DMS53 treated with DMSO at 0.1 percent for 48 hours (cell line): ENCODE results near the gene GBF1.
"Not testable (repeated sequence)": the region's sequence is repeated elsewhere in the genome, so short reads cannot be mapped to it uniquely, and the experiment has no call there.

Experiments used
- DNase-seq: peaks from one replicate; lab custom pipeline; 2025; ENCODE audit not compliant: unreplicated experiment; lab: John Stamatoyannopoulos, UW

The GBF1 gene

GRCh38 chr10:102302611-102303010 is 57.3 kb downstream of the GBF1 start:
- no peak for DNase-seq

DNA sequence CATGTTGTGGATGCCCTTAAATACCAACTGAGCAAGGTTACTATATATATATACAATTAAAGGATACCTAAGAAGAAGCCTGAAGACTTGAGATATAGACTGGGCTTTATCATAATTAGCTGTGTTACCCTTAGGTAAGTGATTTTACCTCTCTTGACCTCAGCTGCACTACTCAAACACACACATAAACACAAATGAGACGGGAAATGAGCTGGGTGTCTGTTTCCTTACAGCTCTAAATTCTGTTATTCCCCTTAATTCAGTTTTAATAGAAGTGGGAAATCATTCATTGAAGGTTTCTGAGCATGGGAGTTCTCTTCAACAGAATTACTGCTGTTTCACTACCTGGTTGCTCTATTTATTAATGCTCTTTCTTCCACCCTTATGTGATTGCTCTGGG is 60.7 kb downstream of the GBF1 start:
- DNase-seq: no peak

DNA sequence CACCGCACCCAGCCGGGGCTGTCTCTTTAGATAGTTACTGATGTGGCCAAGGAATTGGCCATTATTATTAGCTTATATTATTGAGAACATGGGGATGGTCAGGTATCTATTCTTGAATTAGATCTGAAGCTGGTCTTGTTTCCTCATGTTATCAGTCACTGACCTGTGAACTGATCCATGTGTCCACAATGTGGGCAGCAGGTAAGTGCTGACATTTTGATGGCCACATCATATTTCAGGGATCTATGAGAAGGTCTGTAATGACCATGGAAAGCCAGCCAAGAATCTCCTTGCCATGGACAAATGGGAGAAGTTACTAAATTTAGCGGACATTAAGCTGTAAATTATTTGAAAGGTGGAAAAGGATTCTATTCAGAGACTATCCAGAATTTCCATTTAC is 61.4 kb downstream of the GBF1 start:
- DNase-seq: no peak

DNA sequence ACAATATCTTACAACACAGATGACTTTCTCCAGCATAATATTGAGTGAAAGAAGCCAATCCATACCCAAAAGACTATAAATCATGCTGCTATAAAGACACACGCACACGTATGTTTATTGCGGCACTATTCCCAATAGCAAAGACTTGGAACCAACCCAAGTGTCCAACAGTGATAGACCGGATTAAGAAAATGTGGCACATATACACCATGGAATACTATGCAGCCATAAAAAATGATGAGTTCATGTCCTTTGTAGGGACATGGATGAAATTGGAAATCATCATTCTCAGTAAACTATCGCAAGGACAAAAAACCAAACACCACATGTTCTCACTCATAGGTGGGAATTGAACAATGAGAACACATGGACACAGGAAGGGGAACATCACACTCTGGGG is 63.0 kb downstream of the GBF1 start:
- DNase-seq: not testable (repeated sequence)

DNA sequence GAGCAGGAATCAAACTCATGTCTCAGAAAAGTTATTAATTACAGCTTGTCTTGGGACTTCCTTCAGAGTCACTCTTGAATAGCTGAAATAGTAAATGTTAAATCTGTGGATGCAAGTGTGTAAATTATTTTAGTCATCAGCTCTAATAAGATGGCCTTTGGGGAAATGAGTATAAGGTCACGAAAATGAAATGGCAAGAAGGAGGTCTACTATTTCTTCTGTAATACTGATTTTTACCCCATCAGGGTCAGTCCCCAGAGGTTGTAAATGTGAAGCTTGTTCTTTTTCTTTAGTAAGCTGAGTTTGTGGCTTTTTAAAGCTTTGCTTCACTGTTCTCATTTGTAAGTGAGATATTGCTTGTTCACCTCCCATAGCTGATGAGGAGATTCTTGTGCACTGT is 63.9 kb downstream of the GBF1 start:
- no peak for DNase-seq

GRCh38 chr10:102309916-102310315 is 64.6 kb downstream of the GBF1 start:
- no peak for DNase-seq

GRCh38 chr10:102310361-102311024 is 65.2 kb downstream of the GBF1 start:
- DNase-seq: no peak

- no peak for DNase-seq
Measured at GRCh38 chr10:102311025-102311420, 65.7 kb downstream of the GBF1 start.

DNA sequence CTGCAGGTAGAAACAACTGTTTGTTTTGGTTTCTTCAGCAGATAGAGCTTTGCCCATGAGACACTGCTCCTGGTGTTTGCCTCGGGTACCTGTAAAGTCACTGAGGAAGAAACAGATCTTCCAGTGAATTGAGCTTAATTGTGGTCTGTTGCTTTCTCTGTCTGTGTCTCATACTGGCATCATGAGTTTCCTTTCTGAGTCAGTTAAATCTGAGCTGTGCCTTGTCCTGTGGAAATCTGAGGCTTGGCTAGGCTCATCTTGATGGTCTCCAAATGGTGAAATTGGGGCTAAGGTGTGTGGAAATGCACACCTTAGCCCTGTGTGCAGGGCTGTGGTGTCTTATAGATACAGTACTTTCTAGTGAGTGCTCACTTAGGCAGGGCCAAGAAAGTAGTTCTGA is 67.4 kb downstream of the GBF1 start:
- no peak for DNase-seq

- no peak for DNase-seq
Measured at GRCh38 chr10:102313221-102313896, 68.0 kb downstream of the GBF1 start.

DNA sequence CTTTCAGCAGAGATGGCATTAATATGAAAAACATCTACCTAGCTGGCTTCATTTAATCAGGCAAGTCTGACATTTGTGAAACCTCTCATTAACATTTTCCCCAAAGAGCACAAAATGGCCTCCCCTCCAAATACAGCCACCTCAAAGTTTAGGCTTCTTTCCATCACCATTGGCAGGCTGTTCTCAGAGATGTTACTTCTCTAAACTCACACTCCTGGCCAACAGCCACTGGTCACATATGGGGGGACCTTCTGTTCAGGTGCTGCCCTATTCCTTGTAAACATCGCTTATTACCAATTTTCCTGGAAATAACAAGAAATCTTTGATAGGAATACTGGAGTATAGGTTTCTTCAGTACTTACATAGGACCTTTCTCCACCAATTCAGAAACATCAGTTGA is 69.5 kb downstream of the GBF1 start:
- no peak for DNase-seq

DNA sequence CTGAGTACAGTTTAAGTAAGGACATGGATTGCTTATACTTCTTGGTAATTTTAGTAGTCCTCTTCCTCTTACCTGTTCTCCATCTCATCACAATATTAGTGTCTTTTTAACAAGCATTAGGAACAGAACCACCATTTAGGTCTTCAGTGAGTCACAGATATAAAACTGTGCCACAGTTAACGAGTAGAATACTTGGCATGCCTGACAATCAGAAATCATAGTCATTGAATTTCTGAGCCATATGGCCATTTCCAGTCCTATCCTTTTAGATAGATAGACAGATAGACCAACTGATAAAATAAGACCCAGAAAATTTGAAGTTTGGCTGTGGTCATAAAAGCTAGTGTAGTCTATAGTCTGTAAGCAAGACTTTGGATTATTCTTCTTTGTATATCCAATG is 71.1 kb downstream of the GBF1 start:
- DNase-seq: no peak

DNA sequence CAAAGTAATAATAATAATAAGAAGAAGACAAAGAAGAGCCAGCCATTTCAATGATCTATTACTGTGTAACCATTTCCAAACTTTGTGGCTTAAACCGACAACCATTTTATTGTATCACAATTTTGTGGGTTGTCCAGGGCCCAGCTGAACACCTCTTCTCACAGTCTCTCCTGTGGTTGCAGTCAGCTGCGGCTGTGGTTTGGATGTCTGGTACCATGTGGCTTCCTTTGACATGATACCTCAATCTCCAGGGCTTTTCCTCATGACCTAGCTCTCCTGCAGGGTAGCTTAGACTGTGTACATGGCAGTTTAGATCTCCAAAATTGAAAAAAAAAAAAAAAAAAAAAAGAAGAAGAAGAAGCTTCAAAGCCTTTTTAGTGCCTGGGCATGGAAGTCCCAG is 77.6 kb downstream of the GBF1 start:
- DNase-seq: no peak

DNA sequence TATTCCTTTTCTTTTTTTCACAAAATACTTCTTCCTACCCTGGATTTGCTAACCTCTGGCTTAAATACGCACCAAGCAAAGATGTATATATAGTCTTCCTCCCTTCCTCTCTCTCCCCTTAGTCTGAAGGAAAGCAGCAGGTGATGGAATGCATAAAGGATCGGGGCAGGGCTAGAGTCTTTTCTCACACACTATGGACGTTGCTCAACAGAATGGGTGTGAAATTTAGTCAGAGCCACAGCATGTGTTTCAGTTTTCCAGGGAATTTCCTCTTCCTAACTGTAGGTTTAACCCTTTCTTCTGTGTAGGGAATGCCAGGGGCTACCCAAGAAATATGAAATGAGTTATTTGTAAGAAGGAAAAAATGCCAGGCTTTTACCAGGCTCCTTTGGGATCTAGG is 78.7 kb downstream of the GBF1 start:
- no peak for DNase-seq

DNA sequence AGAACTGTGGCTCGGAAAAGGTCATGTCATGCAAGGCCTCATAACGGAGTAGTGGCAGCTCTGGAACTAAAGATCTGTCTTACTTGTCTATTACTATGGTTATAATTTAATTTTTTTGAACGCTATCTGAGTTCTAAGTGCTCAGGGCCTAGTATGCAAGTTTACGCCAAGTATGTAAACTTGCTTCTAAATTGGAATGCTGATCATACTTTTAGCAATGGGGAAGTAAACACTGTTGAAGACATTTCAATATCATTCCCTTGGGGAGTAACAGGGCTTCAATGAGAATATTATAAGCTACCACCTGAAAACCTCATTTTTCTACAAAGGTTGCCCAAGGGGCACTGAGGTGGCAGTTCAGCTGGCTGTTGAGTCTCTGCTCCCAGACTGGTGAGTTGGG is 80.7 kb downstream of the GBF1 start:
- no peak for DNase-seq

GRCh38 chr10:102327002-102327401 is 81.7 kb downstream of the GBF1 start:
- DNase-seq: no peak

DNA sequence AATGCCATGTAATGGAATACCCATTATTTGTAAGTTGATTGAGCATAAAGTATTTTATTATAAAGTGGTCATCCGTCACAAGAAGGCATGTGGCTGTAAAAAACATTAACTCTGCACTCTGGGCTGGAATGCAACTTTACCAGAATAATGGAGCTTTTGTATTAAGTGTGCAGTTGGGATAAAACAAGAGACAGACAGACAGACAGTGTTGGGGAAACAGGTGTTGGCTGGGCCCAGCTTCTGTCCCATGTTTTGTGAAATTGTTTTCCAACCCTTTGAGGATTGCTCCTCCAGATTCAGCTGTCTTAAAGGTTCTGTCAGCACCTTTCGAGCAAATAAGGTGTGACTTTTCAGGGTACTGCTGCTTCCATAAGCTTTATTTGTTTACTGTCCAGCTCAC is 82.3 kb downstream of the GBF1 start:
- no peak for DNase-seq

DNA sequence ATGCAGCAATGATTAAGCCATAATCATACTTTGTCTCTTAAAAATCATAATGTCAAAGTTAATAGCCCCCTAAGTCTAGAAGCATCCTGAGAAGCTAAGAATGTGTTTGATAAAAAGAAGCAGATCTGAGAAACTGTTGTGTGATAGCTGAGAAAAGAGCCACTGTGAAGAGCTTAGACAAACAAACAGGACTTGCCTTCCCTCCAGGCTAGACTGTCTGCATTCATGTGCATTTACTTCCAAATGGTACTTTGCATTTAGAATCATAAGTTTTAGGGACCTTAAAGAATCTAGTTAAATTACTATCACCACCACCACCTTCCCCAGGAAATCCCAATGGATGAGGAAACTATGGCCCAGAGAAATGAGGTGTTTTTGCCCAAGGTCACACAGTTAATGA is 87.4 kb downstream of the GBF1 start:
- DNase-seq: no peak

DNA sequence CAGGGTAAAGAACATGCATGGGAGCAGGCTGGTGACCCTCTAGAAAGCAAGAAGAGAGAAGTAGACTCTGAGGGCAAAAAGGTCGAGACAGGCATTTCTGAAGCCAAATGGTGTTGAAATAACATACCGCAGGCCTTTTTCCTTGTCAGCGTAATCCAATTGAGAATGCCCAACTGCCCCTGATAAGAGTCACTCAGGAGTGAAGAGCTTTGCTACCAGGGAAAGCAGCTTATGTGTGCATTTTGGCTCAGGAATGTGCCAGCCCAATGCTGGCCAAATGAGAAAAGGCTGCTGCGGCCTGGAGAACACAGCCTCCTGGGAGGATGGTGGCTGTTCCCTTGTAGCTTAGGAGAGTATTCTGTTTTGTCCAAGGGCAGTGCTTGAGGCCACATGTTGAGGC is 88.8 kb downstream of the GBF1 start:
- no peak for DNase-seq

DNA sequence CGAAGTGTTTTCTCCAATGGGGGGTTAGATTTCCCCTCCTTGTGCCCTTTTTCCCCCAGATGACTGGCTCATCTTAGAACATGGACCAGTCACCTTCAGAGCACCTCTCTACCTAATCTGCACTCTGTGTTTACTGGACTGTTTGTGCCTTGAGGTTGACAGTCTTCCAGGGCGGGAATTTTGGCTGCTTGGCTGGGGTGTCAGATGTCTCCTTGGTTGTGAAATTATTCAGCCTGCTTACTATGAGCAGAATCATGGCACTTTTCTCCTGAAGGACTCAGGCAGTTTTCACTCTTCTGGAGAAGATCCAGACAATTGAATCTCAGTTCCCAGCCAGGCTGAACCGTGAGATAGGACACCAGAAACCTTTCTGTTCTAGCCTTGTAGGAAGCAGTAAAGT is 89.9 kb downstream of the GBF1 start:
- no peak for DNase-seq

DNA sequence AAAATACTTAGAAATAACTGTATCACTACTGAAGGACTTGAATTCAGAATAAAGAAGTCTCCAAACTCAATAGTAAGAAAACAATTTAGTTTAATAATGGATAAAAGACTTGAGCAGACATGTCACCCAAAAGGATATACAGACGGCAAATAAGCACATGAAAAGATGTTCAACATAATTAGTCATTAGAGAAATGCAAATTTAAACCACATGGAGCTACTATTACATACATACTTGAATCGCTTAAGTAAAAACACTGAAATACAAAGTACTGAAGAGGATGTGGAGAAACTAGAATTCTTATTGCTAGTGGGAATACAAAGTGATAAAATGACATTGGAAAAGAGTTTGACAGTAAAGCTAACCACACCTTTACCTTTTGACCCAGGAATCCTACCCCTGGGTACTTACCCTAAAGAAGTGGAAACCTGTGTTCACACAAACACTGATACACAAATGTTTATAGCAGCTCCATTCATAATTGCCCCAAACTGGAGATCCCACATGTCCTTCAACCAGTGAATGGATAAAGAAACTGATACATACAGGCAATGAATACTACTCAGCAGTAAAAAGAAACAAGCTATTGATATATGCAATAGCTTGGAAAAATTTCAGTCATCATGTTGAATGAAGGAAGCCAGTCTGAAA is 95.8 kb downstream of the GBF1 start:
- no peak for DNase-seq

DNA sequence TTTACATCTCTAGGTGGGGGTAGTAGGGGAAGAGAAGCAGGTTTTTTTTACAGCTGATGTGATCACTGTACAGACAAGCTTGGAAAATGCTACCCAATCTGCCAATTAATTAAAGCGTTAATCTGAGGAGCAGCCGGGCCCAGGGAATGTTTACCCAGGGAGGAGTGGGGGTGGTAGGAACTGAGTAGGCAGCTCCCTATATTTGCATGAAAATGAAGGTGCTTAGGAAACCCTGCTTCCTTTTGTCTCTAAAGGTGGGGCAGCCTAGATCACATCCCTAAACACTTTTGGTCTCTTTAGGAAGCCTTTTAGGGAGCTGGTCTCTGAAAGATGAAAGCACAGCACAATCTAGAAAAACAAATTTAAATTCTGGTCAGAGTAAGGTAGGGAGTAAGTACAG is 97.1 kb downstream of the GBF1 start:
- no peak for DNase-seq

- no peak for DNase-seq
Measured at GRCh38 chr10:102342958-102343357, 97.6 kb downstream of the GBF1 start.
